HUES6 (cell line): ENCODE data around the gene GBF1.
A peak's percentile ranks its signal among the peaks of the same experiment; 100 is the strongest.
"Not testable (repeated sequence)": the region's sequence is repeated elsewhere in the genome, so short reads cannot be mapped to it uniquely, and the experiment has no call there.

Source experiments
- H3K27ac ChIP-seq: 2 replicates; pipeline ENCODE4 v1.7.0; 2013; ENCODE audit warnings: low read depth, mild to moderate bottlenecking, low read length, inconsistent platforms
- H3K27me3 ChIP-seq: 2 replicates; pipeline ENCODE4 v1.6.1; 2013; ENCODE audit warnings: low read length; ENCODE audit not compliant: control insufficient read depth, insufficient read depth
- H3K36me3 ChIP-seq: 2 replicates; pipeline ENCODE4 v1.6.1; 2013; ENCODE audit warnings: low read length; ENCODE audit not compliant: control insufficient read depth, insufficient read depth
- H3K4me1 ChIP-seq: 2 replicates; pipeline ENCODE4 v1.6.1; 2013; ENCODE audit warnings: low read length; ENCODE audit not compliant: control insufficient read depth, insufficient read depth
- H3K4me3 ChIP-seq: 2 replicates; pipeline ENCODE4 v1.5.1; 2013; ENCODE audit warnings: low read depth, low read length
- H3K9ac ChIP-seq: one replicate; pipeline ENCODE4 v1.6.1; 2013; ENCODE audit warnings: mild to moderate bottlenecking, low read length
- H3K9me3 ChIP-seq: 2 replicates; pipeline ENCODE4 v1.6.1; 2013; ENCODE audit warnings: low read depth, low read length; ENCODE audit not compliant: control insufficient read depth, insufficient read depth

Gene GBF1, protein sequence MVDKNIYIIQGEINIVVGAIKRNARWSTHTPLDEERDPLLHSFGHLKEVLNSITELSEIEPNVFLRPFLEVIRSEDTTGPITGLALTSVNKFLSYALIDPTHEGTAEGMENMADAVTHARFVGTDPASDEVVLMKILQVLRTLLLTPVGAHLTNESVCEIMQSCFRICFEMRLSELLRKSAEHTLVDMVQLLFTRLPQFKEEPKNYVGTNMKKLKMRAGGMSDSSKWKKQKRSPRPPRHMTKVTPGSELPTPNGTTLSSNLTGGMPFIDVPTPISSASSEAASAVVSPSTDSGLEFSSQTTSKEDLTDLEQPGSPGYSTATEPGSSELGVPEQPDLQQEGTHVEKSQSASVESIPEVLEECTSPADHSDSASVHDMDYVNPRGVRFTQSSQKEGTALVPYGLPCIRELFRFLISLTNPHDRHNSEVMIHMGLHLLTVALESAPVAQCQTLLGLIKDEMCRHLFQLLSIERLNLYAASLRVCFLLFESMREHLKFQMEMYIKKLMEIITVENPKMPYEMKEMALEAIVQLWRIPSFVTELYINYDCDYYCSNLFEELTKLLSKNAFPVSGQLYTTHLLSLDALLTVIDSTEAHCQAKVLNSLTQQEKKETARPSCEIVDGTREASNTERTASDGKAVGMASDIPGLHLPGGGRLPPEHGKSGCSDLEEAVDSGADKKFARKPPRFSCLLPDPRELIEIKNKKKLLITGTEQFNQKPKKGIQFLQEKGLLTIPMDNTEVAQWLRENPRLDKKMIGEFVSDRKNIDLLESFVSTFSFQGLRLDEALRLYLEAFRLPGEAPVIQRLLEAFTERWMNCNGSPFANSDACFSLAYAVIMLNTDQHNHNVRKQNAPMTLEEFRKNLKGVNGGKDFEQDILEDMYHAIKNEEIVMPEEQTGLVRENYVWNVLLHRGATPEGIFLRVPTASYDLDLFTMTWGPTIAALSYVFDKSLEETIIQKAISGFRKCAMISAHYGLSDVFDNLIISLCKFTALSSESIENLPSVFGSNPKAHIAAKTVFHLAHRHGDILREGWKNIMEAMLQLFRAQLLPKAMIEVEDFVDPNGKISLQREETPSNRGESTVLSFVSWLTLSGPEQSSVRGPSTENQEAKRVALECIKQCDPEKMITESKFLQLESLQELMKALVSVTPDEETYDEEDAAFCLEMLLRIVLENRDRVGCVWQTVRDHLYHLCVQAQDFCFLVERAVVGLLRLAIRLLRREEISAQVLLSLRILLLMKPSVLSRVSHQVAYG (N-terminal part only)

GRCh38 chr10:102245082-102245931 lies at the start of gene GBF1:
GBF1 (plus strand) TSS chr10:102245532; CDS start chr10:102258939, 13,407 bp downstream.
- peaks cover 31% of the 10 kb centered on the region for H3K27me3 ChIP-seq
- H3K9me3 ChIP-seq = no peaks in the 10 kb centered on the region
- H3K9ac ChIP-seq = peak within 1 kb of the TSS; percentile 84
- peaks cover 29% of the 10 kb centered on the region for H3K4me1 ChIP-seq
- peak within 1 kb of the TSS; percentile 99 for H3K4me3 ChIP-seq
- H3K36me3 ChIP-seq = no peaks in the 10 kb centered on the region
- H3K27ac ChIP-seq = peak within 1 kb of the TSS; percentile 56; the same call in 1 of the 2 replicates

GRCh38 chr10:102196893-102197292 lies 48.4 kb upstream of the GBF1 start:
- peaks cover 23% of the 10 kb centered on the region for H3K9me3 ChIP-seq
- no peaks in the 10 kb centered on the region for H3K36me3 ChIP-seq
- H3K4me3 ChIP-seq = no peak overlapping the region
- H3K9ac ChIP-seq = no peak overlapping the region
- no peaks in the 10 kb centered on the region for H3K4me1 ChIP-seq
- peaks cover 4% of the 10 kb centered on the region; the same call in 1 of the 2 replicates for H3K27me3 ChIP-seq
- no peak overlapping the region for H3K27ac ChIP-seq

DNA sequence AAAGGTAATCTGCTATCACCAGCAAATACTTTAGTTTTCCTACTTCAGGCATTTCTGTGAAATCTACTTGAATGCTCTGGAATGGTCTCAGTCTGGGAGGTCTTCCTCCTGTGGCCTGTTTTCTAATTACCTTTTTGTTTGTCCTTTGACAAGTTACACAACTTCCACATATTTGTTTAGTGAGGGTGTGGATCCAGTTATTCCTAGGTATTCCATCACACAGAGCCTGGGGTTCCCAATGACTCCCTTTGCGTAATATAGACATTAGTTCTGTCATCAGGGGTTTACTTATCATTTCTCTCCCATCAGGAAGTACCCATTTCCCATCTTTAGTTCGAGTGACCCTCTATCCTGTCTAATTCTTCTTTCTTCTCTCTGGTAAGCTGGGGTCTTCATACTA lies 47.3 kb upstream of the GBF1 start:
- Histone ChIP-seq H3K4me1 (no peaks in the 10 kb centered on the region), H3K9me3 (peaks cover 13% of the 10 kb centered on the region; the same call in 1 of the 2 replicates), H3K27me3 (peaks cover 4% of the 10 kb centered on the region; the same call in 1 of the 2 replicates), H3K36me3 (no peaks in the 10 kb centered on the region), H3K27ac (no peak overlapping the region), H3K4me3 (no peak overlapping the region), H3K9ac (no peak overlapping the region)

DNA sequence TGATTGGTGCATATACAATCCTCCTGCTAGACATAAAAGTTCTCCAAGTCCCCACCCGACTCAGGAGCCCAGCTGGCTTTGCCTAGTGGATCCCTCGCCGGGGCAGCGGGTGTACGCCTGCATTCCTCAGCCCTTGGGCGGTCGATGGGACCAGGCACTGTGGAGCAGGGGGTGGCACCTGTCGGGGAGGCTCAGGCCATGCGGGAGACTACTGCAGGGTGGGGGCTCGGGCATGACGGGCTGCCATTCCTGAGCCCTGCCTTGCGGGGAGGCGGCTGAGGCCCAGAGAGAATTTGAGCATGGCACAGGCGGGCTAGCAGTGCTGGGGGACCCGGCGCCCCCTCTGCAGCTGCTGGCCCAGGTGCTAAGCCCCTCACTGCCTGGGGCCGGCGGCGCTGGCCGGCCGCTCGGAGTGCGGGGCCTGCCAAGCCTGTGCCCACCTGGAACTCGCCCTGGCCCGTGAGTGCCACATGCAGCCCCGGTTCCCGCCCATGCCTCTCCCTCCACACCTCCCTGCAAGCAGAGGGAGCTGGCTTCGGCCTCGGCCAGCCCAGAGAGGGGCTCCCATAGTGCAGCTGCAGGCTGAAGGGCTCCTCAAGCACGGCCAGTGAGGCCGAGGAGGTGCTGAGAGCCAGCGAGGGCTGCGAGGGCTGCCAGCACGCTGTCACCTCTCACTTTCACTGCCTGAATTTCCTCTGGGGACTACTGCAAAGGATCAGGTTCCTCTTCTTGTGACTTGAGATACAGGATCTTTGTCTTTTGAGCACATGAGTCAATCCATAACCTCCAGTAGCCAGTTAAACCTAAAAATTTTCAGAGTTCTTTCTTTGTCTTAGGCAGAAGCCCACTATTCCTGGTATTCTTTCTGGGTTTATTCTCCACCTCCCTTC lies 44.3 kb upstream of the GBF1 start:
- no peak overlapping the region for H3K27ac ChIP-seq
- no peak overlapping the region for H3K4me3 ChIP-seq
- H3K36me3 ChIP-seq = no peaks in the 10 kb centered on the region
- H3K27me3 ChIP-seq = peaks cover 7% of the 10 kb centered on the region; the same call in 1 of the 2 replicates
- H3K9me3 ChIP-seq = peaks cover 19% of the 10 kb centered on the region; the same call in 1 of the 2 replicates
- H3K4me1 ChIP-seq = no peaks in the 10 kb centered on the region
- H3K9ac ChIP-seq = no peak overlapping the region

DNA sequence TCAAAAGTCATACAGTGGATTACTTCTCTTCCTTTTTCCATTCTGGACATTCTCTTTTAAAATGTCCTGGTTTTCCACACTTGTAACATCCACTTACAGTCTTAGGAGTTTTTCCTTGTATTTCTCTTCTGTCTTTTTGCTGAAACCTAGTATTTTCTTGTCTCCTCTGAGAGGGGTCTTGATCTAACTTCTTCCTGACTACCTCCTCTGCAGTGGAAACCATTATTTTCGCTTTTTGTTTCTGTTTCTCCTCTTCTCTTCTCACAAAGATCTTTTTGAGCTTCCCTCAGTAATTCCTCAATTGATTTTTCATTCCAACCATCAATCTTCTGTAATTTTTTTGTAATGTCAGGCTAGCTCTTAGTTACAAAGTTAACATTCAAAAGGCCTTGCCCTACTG lies 42.9 kb upstream of the GBF1 start:
- Histone ChIP-seq H3K4me3 (no peak overlapping the region), H3K36me3 (no peaks in the 10 kb centered on the region), H3K9me3 (peaks cover 19% of the 10 kb centered on the region; the same call in 1 of the 2 replicates), H3K9ac (no peak overlapping the region), H3K4me1 (no peaks in the 10 kb centered on the region), H3K27ac (no peak overlapping the region), H3K27me3 (peaks cover 7% of the 10 kb centered on the region; the same call in 1 of the 2 replicates)

GRCh38 chr10:102208311-102209035 lies 36.9 kb upstream of the GBF1 start:
- Histone ChIP-seq H3K9me3 (peaks cover 8% of the 10 kb centered on the region; the same call in 1 of the 2 replicates), H3K27ac (no peak overlapping the region), H3K27me3 (peaks cover 3% of the 10 kb centered on the region; the same call in 1 of the 2 replicates), H3K9ac (no peak overlapping the region), H3K4me1 (no peaks in the 10 kb centered on the region), H3K36me3 (no peaks in the 10 kb centered on the region), H3K4me3 (no peak overlapping the region)

GRCh38 chr10:102211615-102212299 lies 33.6 kb upstream of the GBF1 start:
- H3K27me3 ChIP-seq = no peaks in the 10 kb centered on the region

GRCh38 chr10:102213599-102213998 lies 31.7 kb upstream of the GBF1 start:
- H3K9me3 ChIP-seq, H3K4me3 ChIP-seq, H3K27me3 ChIP-seq, H3K36me3 ChIP-seq, H3K4me1 ChIP-seq, H3K27ac ChIP-seq, H3K9ac ChIP-seq: not testable (repeated sequence)

More at GRCh38 chr10:102211615-102212299, 33.6 kb upstream of the GBF1 start:
- Histone ChIP-seq H3K4me1 (no peaks in the 10 kb centered on the region), H3K9me3 (no peaks in the 10 kb centered on the region), H3K9ac (no peak overlapping the region), H3K4me3 (no peak overlapping the region), H3K36me3 (no peaks in the 10 kb centered on the region), H3K27ac (no peak overlapping the region)
